Thyroid gland (tissue), 4 donors: ENCODE measurements around the gene PLSCR1.

Experiments used
- CTCF ChIP-seq, 6 experiments: fragments of 200-600 bp in 3 of 6; fragments of 450-650 bp in 3 of 6; sonication (generic) in 3 of 6; IDR thresholded peaks; one replicate each; pipeline ENCODE4 v1.5.1; 2016 to 2019; ENCODE audit warnings: antibody characterized with exemption in 6 of 6, mild to moderate bottlenecking in 2 of 6, inconsistent platforms in 1 of 6, moderate library complexity in 1 of 6
- POLR2A ChIP-seq, 2 donors: fragments of 450-650 bp; IDR thresholded peaks; one replicate each; pipeline ENCODE4 v1.6.1; 2017; ENCODE audit warnings: antibody characterized with exemption in 2 of 2, mild to moderate bottlenecking in 2 of 2, moderate library complexity in 1 of 2

GRCh38 chr3:146561463-146561862, 17.1 kb upstream of the PLSCR1 start:
- no peak for TF ChIP-seq CTCF (IDR thresholded peaks at IDR 0.05)
- TF ChIP-seq POLR2A (IDR thresholded peaks at IDR 0.05) = no peak
